CD4-positive, alpha-beta T cell treated with Interleukin-15 for 1 hour (primary cell): ENCODE data around the gene EMX2.
"Not testable (repeated sequence)": the region's sequence is repeated elsewhere in the genome, so short reads cannot be mapped to it uniquely, and the experiment has no call there.

Experiments used
- DNase-seq: peaks from one replicate; pipeline ENCODE4 v3.0.0-alpha.2; 2020

Gene EMX2

DNA sequence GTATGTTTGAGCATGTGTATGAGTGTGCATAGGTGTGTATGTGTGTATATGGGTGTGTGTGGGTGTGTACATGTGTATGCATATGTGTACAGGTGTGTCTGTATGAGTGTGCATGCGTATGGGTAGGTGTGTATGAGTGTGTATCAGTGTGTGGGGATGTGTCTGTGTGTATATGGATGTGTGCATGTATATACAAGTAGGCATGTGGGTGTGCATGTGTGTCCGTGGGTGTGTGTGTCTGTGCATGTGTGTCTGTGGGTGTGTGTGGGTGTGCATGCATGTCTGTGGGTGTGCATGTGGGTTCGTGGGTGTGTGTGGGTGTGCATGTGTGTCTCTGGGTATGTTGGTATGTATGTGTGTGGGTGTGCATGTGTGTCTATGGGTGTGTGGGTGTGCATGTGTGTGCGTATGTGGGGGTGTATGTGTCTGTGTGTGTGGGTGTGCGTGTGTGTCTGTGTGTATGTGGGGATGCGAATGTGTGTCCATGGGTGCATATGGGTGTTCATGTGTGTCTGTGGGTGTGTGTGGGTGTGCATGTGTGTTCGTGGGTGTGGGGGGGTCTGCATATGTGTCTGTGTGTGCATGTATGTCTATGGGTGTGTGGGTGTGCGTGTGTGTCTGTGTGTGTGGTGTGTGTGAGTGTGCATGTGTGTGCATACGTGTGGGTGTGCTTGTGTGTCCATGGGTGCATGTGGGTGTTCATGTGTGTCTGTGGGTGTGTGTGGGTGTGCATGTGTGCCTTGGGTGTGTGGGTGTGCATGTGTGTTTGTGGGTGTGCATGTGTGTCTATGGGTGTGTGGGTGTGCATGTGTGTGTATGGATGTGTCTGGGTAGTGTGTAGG is 20.6 kb downstream of the EMX2 start:
- DNase-seq = no peak

DNA sequence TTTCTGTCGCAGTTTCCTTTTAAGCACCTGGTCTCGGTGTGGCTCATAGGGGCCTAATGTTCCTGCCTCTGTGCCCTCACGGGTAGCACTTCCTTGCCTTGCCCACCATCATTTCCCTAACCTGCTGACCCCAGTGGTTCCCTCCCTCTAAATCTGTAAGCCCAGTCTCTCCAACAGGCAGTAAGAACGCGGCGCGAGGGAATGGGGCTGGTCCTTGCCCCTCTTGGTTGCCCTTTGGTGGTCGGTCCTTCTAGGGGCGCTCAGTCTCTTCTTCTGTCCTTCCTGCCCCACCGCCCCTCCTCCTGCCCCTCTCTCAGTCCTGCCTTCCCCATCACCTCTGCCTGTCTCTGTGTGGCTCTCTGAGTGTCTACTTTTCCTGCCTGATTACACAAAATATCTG is 21.2 kb downstream of the EMX2 start:
- no peak for DNase-seq

DNA sequence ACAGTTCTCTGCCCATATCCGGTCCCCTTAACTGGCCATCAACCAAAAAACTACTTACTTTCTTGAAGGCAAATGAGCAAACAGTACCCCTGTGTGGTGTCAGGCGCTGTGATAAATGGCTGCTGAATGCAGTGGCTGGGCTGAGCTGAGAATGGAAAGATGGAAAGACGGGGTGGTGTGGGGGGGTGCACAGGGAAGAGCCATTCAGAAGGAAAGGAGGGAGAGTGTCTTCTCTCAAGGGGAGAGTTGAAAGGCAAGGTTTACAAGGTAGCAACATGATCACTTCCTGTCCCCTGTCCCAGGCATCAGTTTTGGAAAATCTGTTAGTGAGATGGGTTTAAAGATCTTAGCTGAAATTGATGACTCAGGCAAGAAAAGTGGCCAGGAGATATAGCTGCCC is 22.5 kb downstream of the EMX2 start:
- DNase-seq = no peak

DNA sequence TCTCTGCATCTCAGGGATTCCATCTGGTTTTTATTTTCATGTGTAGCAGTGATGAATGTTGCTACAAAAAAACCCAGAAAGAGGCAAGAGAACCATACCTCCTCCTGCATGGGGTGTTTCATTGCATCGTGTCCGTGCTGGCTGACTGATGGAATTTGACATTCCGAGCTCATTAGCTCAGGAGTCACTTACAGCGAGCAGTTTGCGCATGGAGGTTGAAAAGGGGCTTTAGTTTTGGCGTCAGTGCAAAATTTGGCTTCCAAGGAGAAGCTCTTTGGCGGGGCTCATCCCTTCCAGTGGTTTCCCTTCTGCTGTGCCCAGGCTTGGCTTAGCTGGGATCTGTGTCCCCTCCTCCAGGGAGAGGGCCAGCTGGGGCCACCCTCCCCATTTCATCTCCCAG is 25.8 kb downstream of the EMX2 start:
- no peak for DNase-seq

DNA sequence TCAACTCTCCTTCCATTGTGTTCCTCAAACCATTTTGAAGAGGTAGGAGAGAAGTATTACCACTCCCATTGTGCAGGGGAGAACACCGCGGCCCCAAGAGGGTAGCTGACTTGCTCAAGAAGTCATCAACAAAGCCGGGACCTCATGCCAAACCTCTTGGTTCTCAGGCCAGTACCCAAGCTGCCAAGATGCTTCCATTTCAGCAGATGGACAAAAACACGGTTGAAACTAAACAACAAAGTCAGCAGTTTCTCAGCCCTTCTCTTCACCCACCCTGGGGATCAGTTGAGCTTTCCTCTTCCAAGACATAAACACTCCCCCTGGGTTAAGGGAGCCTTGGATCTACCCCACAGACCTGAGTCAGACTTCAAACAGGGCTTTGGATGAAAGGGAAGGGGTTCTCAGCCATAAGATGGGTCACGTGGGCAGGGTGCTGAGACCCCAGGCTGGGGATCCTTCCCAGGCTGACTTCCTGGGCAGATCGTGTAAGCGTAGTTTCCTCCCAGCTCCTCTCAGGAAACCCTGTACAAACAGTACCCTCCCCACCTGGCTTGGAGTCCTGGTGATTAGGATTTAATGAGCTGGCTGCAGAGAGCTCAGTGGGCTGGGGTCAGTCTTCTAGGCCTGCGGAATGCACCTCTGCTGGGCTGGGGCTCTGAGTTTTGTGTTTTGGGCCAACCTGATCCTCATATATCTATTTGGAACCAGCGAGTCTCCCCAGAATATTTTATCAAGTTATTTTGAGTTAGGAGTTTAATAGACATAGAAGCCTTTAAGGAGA is 27.3 kb downstream of the EMX2 start:
- no peak for DNase-seq

DNA sequence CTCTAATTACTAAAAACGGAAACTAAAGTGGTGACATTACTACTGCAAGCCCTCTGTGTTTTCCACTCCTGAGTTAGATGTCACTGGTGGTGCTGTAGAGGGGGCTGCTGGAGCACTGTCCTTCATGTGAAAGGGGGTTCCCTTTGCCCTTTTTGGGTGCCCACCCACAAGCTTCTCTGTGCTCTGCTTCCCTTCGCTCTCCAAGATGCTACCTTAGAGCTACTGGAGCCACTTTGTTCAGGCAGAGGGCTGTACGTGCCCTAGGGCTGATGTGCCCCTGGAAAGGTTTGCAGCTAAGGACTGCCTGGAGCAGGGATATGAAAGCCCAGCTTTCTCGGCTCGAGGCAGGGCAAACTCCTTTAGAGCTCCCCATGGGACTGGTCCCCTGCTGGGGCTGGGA is 28.3 kb downstream of the EMX2 start:
- no peak for DNase-seq

DNA sequence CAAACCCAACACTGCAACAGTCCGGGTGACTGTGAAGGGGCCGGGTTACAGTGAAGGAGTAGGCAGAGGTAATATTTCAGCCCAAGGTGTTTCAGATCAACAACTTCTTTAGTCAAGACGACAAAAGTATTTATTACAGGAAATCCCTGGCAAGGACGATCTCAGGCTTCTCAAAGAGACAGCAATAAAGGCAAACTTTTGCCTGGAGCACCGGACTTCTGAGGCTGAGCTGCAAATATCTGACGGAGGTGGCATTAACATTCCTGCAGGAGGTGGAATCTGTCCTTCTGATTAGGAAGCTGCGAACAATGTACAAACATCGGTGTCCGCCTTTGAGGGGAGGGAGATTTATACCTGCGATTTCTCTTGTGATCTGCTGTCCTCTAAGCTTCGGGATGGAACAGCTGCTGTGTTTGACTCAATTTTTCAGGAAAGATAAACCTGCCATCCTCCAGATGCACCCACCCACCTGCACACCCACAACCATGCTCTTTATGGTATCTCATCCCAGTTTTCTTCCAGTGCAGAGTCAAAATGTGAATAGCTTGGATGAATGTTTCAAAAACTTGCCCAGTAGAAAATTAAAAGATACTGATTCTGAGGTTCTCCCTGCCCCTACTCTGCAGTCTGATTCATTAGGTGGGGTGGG is 32.1 kb downstream of the EMX2 start:
- no peak for DNase-seq

DNA sequence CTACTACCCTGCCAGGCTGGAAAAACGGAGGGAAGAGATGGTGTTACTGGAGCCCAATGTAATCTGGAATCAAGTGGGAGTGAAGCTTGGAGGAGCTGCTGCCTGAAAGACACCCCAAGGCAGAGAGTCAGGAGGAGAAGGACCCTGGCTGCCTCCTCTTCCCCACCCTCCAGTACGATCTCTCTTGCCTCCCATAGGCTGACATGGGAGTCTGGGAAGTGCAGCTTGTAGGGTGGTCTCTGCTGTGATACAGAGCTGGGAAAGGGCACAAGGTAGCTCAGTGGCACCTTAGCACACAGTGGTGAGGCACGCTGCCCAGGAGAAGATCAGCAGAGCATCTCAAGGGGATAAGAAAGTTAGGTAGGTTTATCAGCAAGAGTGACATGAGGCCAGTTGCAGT is 35.9 kb downstream of the EMX2 start:
- no peak for DNase-seq

DNA sequence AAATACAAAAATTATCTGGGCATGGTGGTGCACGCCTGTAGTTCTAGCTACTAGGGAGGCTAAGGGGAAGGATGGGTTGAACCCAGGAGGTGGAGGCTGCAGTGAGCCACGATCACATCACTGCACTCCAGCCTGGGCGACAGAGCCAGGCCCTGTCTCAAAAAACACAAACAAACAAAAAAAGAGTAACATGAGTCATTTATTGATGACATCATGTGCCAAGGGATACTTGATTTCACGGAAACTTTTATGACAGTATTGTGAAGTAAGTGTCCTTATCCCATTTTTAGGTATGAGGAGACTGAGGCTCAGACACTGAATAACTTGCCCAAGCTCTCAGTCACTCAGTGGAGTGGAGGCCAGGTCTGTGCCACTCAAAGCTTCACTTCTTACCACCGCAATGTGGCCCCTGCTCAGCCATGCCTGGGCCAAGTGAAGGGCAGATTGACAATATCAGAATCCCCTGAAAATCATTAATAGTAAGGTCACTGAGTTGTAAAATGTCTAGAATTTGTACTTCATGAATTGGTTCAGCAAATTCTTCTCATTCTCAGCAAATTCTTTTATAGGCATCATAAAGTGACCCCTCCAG is 36.5 kb downstream of the EMX2 start:
- no peak for DNase-seq

DNA sequence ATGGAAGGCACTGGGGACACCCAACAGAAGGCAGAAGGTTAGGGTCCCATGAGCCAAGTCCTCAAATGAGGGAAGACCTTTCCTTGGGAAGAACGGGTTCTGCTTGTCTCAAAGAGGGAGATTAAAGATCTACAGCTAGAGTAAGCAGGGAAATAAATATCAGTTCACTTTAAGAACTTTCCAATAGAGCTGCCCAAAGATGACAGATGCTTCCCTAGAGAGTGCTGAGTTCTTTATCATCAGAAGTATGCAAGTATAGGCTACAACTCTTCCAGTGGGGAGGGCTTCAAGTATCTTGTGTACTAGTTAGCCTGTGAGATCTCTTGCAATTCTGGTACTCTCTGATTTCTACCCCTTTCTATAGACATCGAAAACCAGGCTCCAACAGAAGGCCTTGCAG is 39.4 kb downstream of the EMX2 start:
- no peak for DNase-seq

DNA sequence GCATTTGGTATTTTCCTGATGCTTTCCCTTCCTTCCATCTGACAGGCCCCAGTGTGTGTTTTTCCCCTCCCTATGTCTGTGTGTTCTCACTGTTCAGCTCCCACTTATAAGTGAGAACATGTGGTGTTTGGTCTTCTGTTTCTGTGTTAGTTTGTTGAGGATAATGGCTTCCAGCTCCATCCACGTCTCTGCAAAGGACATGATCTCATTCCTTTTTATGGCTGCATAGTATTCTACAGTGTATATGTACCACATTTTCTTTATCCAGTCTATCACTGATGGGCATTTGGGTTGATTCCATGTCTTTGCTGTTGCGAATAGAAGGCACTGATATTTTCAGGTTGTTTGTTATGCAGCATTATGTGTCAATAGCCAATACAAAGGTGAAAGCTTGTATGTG is 42.3 kb downstream of the EMX2 start:
- DNase-seq = not testable (repeated sequence)

DNA sequence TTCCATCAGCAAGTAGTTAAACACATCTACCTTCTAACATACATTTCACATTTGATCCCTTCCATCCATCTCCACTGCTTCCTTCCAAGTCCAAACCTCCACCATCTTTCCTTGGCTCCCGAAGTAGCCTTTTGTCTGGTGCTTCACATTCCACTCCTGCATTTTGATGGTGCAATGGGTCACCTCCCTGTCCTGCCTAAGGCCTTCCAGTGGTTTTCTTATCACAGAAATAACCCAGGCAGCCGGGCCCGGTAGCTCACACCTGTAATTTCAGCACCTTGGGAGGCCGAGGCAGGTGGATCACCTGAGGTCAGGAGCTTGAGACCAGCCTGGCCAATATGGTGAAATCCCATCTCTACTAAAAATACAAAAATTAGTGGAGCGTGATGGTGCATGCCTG is 44.5 kb downstream of the EMX2 start:
- DNase-seq = no peak

DNA sequence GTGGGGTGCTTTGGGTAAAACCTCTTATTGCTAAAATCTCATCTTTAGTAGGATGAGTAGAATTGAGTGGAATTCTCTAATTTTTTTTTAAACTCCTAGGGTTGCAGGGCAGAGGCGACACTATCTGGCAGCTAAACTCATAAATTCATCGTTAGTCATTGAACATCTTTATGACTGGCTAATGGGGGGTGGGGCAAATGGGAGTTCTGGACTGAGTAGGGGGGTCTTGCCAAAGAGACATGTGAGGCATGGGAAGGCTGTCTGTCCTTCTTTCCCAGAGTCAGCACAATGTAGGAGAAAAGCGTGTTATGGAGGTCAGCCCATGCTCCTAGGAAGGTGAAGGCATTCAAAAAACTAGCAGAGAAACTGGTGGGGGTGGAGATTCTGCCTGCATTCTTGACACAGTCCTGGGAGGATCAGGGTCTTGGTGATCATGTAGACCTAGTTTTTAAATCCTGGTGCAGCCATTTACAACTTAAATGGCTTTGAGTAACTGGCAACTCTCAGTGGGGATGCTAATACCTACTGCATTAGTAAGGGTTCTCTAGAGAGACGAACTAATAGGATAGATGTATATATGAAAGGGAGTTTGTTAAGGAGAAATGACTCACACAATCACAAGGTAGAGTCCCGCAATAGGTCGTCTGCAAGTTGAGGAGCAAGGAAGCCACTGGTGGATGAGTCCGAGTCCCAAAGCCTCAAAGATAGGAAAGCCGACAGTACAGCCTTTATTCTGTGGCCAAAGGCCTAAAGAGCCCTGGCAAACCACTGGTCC is 47.7 kb downstream of the EMX2 start:
- no peak for DNase-seq

DNA sequence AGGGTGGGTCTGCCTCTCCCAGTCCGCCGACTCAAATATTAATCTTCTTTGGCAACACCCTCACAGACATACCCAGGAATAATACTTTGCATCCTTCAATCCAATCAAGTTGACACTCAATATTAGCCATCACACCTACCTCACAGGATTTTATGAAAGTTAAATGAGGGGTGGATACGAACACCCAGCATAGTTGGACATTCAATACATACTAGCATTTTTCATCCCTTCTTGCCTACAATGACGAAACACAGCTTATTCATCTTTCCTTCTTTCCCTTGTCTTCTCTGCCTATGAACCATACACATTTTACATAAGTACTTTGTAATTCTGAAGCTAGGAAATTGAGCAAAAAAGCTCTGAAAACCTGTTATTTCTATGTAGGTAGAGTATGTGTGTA is 48.5 kb downstream of the EMX2 start:
- DNase-seq = no peak

DNA sequence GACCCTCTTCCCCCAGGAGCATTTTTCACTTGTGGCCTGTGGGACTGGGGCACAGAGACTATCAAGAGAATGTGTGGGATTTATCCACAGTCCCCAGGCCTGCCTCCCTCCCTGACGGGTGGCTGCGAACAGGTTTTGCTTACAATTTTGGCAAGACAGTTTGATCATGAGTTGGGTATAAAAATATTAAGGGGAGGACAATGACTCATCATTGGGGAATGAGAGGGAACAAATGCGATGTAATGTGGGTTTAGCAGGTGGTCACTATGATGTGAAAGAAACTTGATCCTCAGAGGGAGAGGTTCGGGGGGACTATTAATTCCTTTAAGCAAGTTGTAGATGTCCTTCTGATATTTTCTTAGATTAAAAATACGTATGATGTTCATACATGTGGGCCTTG is 52.2 kb downstream of the EMX2 start:
- no peak for DNase-seq

DNA sequence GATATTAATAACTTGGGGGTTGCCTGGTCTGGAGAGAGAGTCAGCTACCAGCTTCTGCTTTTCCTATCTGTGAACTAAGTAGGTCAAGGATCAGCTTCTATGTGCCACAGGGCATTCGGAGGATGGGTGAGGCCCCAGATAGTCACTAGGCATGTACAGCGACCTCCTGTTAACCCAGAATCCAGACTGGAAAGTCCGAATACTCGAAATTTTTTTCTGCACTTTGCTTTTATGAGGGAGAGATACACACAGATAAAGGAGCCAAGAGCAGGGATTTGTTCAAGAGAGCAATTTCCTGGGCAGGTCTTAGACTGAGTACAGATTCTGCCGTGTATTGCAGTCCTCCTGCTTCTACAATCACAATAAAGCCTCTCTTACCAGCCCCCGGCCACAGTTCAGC is 54.2 kb downstream of the EMX2 start:
- no peak for DNase-seq

DNA sequence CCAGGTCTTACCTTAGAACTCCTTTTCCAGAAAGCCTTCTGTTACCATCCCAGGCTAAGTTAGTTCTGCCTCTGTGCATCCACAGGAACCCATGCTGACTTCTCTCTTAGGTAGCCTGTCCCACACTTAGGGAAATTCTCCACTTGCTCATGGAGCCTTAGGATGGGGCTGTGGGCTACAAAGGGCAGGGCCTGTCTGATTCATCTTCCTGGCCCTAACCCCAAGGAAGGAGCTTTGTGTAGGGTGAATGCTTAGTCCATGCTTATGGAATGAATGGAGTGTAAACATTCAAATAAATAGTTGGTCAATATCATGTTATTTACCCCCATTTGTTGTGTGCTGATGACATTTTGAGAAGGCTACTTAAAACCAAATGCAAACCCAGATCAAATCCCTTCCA is 54.7 kb downstream of the EMX2 start:
- DNase-seq = no peak
